HG02588 (cell line): ENCODE measurements around the gene COL11A2.

Source experiments
- ATAC-seq: cut with Tn5 transposase; IDR thresholded peaks from one replicate; pipeline ENCODE4 v1.9.1; 2021; ENCODE audit warnings: mild to moderate bottlenecking, moderate library complexity; ENCODE audit not compliant: unreplicated experiment

Gene COL11A2

GRCh38 chr6:33206864-33207551, 14.7 kb upstream of the COL11A2 start:
- ATAC-seq = no peak

GRCh38 chr6:33206027-33206863, 14.0 kb upstream of the COL11A2 start:
- no peak for ATAC-seq

- no peak for ATAC-seq
Measured at GRCh38 chr6:33205191-33206026, 13.1 kb upstream of the COL11A2 start.

DNA sequence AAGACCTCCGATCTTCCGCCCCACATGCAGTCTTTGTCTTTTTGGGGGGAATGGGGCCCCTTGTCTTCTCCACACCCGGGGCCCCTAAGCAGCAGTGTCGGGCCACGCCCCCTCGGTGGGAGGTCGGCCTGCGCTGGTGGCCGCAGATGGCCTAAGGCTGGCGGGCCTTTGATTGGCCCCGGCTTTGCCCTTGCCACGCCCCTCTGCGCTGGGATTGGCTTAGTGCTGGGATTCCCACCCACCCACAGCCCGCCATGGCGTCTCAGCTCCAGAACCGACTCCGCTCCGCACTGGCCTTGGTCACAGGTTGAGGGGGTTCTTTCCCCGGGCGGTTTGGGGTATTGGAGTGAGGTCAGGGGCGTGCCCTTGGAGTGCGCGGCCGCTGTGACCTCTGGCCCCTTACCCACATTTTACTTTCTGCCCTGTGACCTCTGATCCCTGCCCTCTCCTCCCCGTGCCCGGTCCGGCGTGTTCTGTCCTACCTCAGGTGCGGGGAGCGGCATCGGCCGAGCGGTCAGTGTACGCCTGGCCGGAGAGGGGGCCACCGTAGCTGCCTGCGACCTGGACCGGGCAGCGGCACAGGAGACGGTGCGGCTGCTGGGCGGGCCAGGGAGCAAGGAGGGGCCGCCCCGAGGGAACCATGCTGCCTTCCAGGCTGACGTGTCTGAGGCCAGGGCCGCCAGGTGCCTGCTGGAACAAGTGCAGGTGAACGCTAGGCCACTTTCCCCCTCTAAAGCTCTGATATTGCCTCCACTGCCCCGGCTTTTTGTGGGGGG, 12.3 kb upstream of the COL11A2 start, which contains the start of gene HSD17B8:
TSS of gene HSD17B8 (plus strand) at position 241 of the 776 bp plus-strand sequence. CDS start at position 255, 14 bp downstream.
- peak; percentile 50 for ATAC-seq

DNA sequence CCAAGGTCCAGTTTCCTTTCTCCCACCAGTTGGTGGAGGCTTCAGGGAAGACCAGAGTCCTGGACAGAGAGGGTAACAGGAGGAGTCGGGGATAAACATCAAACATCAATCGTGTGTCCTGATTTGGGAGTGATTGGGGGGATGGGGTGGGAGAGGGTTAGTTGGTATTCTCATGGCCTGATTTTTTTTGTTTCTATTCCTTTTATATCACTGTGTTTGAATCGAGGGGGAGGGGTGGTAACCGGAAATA, 11.8 kb upstream of the COL11A2 start:
- no peak for ATAC-seq

DNA sequence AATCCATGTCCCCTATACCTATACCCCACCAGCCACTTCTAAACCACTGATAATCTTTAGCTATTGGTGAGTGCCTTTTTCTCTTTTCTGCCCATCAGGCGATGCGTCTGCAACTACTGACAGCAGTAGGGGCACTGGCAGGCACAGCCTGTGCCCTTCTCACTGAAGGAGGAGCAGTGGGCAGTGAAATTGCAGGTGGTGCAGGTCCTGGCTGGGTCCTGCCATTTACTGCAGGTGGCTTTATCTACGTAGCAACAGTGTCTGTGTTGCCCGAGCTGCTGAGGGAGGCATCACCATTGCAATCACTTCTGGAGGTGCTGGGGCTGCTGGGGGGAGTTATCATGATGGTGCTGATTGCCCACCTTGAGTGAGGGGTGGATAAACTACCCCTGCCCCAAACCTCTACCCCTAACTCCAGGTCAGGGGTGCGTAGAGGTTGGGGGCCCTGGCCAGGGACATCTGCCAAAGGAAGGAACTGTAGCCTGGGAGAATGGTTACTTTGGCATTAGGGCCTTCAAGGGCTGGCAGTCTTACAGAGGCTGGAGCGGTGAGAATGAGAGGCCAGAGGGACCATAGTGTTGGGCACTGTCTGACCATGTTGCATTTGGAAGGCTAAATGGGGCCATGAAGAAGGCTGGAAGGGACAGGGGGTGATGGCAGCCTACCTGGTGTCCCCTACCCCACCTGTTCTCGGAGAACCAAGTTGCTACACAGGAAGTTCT, 11.3 kb upstream of the COL11A2 start:
- ATAC-seq = no peak

- ATAC-seq = no peak
Measured at GRCh38 chr6:33202799-33203198, 10.5 kb upstream of the COL11A2 start.

DNA sequence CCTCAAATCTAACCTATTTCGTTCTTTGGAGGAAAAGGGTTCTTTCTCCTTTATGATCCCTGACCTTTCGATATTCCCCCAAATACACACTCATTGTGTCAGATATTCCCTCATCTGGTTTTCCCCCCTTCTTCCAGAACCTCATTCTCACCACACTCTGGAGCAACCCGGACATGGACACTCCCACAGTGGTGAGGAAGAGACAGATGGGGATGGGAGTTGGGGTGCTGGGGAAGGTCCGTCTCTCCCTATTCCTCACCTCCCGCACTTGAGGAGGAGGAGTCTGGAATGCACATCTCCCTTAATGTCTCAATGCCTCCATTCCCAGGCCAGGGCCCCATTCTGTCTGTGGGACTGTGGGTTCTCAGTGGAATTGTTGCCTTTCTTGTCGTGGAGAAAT, 9.7 kb upstream of the COL11A2 start:
- no peak for ATAC-seq

GRCh38 chr6:33201147-33201545, 8.9 kb upstream of the COL11A2 start:
- ATAC-seq = no peak

- ATAC-seq = peak; percentile 52
Measured at GRCh38 chr6:33200219-33201146, 8.2 kb upstream of the COL11A2 start, which contains the start of the genes RXRB and SLC39A7. Gene RXRB (minus strand): TSS chr6:33200665. CDS start chr6:33200476, 189 bp downstream. Gene SLC39A7 (plus strand): TSS chr6:33200867. CDS start chr6:33201246, 379 bp downstream.

DNA sequence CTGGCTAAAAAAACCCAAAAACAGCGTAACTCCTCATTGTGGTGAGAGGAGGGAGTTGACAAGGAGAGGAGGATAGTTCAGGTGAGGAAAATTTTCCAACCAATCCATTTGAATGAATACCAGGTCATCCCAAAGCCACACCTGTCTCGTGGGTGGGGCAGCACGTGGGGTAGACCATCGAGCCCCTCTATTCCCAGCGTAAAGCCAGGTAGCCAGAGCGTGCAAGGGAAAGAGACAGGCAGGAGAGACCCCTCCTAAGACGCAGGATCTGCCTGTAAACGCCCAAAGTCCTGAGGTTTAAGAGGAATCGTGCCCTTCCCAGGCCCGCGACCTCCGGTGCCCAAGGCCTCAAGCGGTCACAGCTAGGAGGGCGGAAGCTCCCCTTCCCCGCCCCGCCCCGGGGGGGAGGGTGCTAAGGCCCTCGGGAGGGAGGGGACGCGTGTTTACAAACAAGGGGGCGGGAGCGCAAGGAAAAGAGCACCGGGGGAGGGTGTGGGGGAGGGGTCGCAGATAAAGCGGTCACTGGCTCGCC, 7.5 kb upstream of the COL11A2 start:
- ATAC-seq = no peak

DNA sequence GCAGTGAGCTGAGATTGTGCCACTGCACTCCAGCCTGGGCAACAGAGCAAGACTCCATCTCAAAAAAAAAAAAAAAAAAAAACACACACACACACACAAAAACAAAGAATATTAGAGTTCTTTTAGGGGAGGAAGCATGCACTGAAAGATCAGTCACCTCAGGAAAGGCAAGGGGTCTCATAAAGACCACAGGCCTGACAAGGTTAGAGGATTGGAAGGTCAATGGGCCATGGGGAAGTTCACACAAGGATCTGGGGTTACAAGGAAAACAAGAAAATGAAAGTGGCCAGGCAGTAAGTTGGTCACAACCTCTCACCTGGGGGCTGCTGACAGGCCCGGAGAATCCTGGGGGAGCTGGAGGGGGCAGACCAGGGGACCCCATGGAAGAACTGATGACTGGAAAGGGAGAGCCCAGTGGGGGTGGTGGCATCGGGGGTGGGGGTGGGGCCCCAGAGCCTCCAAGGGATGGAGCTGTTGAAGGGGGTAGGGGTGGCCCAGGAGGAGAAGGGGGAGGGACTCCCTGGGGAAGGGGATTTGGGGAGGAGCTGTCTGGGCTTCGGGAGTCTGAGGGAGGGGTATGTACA, 6.7 kb upstream of the COL11A2 start:
- no peak for ATAC-seq

DNA sequence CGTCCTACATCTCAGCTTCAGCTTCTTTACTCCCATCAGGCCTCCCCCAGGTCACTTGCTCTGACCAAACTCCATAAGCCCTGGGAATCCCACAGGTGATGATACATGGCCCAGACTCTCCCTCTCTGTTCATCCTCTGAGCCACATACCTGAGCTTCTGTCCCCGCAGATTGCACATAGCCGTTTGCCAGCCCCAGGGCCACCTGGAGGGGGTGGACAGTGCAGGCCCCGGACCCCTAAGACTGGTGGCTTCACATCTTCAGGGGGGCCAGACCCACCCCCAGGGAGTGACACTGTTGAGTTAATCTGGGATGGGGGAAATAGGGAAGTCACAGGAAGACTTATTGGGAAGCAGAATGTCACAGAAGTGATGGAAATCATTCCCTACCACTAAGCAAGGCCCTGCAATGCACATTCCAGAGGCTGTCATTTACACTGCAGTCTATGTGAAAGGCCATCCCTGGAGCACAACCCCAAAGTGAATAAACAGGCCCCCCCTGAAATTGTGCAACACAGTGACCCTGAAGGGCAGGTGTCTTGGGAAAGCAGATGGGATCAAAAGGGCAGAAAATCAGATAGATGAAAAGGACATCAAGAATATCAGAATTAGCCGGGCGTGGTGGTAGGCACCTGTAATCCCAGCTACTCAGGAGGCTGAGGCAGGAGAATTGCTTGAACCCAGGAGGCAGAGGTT, 6.0 kb upstream of the COL11A2 start:
- ATAC-seq = no peak

GRCh38 chr6:33197431-33198048, 5.3 kb upstream of the COL11A2 start:
- ATAC-seq = no peak

- no peak for ATAC-seq
Measured at GRCh38 chr6:33195304-33196165, 3.3 kb upstream of the COL11A2 start.

DNA sequence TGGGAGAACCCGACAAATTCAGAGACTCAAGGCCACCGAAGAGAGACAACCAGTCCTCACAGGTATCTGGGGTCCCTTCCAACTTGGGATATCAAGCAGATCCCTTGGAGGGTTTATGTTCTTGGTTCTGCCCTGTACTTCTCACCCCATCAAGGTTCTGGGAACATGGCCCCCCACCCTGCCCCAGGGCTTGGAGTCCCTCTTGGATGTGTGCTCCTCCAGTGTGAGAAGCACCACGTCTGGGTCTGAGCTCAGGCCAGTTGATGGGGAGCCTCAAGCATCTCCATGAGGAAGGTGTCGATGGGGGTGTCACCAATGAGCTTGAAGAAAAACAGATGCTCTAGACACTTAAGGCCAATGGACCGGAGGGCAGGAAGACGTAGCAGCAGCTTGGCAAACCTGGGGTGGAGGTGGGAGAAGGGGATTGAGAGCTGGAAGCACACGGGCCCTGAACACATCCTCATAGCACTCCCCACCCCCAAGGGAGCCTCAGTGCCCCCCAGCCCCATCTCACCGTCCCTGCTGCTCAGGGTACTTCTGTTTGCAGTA, 2.2 kb upstream of the COL11A2 start:
- no peak for ATAC-seq
